ENCODE measurements around the gene CCDC106.

The CCDC106 gene

DNA sequence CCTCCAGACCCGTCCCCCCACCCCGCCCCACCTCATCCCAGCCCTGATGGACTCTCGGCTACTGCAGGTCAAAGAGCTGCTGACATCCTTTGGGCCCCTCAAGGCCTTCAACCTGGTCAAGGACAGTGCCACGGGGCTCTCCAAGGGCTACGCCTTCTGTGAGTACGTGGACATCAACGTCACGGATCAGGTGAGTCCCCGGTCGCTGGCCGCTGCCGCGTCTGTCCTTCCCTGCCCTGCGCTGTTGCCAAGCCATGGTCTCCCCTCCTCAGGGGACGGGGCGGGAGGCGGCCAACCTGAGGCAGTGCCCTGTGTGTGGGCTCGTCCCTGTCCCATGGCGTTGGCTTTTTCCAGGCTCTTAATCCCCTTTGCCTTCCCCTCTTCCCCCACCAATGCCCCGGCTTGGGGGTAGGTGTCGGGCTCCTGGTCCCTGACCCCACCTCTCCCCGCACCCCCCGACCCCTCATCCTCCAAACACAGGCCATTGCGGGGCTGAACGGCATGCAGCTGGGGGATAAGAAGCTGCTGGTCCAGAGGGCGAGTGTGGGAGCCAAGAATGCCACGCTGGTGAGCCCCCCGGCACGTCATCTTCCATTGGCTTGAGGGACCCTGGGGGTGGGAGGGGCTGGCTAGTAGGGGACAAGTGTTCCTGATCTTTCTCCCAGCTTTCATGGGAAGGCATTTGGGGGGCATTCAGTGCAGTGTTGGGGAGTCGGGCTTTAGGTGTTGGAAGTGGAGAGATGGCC lies 20.8 kb downstream of the CCDC106 start:
- no peak overlapping the region for H3K4me3 ChIP-seq (replicated peaks; ENCODE audit: low read depth, low read length)
- no peak for DNase-seq (ENCODE audit: low read depth)
- TF ChIP-seq, protein P1, sequence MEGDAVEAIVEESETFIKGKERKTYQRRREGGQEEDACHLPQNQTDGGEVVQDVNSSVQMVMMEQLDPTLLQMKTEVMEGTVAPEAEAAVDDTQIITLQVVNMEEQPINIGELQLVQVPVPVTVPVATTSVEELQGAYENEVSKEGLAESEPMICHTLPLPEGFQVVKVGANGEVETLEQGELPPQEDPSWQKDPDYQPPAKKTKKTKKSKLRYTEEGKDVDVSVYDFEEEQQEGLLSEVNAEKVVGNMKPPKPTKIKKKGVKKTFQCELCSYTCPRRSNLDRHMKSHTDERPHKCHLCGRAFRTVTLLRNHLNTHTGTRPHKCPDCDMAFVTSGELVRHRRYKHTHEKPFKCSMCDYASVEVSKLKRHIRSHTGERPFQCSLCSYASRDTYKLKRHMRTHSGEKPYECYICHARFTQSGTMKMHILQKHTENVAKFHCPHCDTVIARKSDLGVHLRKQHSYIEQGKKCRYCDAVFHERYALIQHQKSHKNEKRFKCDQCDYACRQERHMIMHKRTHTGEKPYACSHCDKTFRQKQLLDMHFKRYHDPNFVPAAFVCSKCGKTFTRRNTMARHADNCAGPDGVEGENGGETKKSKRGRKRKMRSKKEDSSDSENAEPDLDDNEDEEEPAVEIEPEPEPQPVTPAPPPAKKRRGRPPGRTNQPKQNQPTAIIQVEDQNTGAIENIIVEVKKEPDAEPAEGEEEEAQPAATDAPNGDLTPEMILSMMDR (IDR thresholded peaks at IDR 0.05; ENCODE audit: low read length, missing control alignments): no peak

DNA sequence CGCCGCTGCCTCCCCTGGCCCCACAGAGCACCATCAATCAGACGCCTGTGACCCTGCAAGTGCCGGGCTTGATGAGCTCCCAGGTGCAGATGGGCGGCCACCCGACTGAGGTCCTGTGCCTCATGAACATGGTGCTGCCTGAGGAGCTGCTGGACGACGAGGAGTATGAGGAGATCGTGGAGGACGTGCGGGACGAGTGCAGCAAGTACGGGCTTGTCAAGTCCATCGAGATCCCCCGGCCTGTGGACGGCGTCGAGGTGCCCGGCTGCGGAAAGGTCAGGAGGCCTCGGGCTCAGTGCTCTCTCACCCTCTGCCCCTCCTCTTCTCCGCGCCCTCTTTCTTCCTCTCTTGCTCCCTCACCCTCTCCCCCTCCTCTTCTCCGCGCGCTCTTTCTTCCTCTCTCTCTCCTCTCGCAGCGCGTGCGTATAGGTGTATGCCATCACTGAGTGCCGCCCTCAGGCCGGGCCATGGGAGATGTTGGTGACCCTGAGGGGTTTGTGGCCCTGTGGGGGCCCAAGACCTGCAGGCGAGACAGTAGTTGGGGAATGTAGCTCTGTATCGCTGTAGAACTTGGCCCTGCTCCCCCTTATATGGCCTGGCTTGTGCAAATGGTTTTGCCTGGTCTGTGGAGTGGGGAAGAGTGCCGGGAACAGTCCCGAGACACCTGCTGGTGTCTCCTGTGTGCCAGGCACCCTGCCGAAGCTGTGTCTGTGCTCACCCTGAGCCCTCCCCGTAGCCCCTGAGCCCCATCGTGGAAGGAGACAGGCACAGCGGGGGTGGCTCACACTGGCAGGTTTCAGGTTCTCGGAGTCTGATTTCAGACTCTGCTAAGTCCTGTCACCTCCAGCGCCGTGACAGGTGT lies 21.6 kb downstream of the CCDC106 start:
- TF ChIP-seq, protein P1 (IDR thresholded peaks at IDR 0.05; ENCODE audit: low read length, missing control alignments): no peak
- DNase-seq (ENCODE audit: low read depth): no peak
- H3K4me3 ChIP-seq (replicated peaks; ENCODE audit: low read depth, low read length): no peak overlapping the region

DNA sequence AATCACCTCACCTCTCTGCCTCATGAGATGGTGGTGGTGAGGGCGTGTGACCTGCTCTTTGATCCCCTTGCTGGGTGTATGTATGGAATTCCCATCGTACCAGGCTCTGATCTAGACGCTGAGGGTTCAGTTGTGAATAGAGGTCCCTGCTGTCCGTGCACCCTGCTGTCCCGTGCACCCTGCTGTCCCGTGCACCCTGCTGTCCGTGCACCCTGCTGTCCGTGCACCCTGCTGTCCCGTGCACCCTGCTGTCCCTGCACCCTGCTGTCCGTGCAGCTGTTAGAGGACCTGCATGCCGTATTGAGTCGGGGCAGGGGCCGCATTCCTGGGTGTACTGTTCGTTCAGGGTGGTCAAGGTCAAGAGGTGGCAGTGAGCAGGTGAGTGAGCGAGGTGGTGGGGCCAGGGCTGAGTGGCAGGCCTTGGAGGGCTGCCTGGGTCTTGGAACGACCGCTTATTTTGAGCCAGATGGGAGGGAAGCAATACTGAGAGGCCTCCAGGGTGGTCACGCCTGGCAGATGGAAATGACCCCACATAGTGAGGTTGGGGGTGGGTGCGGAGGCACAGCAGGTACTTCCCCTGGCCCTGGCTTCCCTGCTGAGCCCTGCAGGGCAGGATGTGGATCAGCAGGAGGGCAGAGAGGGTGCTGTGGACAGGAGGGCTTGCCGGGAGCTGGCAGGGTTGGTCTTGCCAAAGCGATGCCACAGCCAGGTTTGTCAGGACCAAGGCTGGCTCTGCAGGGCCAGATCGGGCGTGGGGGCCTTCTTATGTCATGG lies 22.5 kb downstream of the CCDC106 start:
- no peak for DNase-seq (ENCODE audit: low read depth)
- TF ChIP-seq, protein P1 (IDR thresholded peaks at IDR 0.05; ENCODE audit: low read length, missing control alignments): no peak
- no peak overlapping the region for H3K4me3 ChIP-seq (replicated peaks; ENCODE audit: low read depth, low read length)

DNA sequence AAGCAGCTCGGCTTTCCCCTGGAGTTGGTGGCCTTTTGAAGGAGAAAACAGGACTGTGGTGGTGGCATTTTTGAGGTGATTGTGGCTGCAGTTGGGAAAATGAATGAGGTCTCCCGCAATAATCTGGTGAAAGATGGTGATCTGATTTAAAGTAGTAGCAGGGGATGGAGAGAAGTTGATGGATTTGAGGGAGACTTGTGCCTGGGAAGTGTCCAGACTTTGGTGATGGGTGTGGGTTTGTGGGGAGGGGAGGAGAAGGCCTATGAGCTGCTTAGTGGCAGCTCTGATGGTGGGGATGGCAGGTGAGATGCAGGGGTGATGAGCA lies 23.0 kb downstream of the CCDC106 start:
- no peak overlapping the region for H3K4me3 ChIP-seq (replicated peaks; ENCODE audit: low read depth, low read length)
- TF ChIP-seq, protein P1 (IDR thresholded peaks at IDR 0.05; ENCODE audit: low read length, missing control alignments): no peak
- DNase-seq (ENCODE audit: low read depth): no peak

DNA sequence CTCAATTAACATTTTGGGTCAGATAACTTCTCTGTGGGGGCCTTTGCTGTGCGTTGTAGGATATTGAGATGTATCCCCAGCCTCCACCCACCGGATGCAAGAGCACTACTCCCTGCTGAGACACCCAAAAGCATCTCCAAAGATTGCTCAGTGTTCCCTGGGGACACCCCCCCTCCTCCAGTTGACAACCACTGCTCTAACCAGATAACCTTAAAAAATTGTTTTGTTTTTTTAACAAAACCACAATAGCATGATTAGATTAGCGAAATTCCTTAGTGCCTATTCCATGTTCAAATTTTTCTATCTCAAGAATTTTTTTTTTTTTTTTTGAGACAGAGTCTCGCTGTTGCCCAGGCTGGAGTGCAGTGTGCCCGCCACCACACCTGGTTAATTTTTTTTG lies 24.4 kb downstream of the CCDC106 start:
- H3K4me3 ChIP-seq (replicated peaks; ENCODE audit: low read depth, low read length): no peak overlapping the region
- TF ChIP-seq, protein P1 (IDR thresholded peaks at IDR 0.05; ENCODE audit: low read length, missing control alignments): no peak
- DNase-seq (ENCODE audit: low read depth): peak; percentile 17

DNA sequence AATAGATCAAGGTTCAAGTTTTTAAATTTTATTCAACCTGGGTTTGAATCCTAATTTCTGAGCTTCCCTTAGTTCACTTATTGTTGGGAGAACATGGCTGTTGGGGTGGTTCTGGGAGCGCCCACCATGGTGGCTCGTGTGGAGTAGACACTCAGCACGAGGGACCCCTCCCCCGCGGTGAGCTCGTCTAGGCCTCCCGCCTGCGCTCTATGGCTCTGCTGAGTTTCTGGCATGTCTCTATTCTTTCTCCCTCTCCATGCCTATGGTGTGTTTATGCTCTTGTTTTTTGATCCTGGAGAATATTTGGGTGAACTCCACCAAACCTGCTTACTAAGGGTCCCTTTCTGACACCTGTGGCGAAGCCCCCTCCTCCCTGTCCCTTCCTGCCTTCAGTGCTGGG lies 25.5 kb downstream of the CCDC106 start:
- no peak overlapping the region for H3K4me3 ChIP-seq (replicated peaks; ENCODE audit: low read depth, low read length)
- TF ChIP-seq, protein P1 (IDR thresholded peaks at IDR 0.05; ENCODE audit: low read length, missing control alignments): no peak
- DNase-seq (ENCODE audit: low read depth): no peak

All from fibroblast of pulmonary artery (primary cell).